K562 (cell line): Measurements from ENCODE around the gene NSMF. TPM values are rescaled to one million over a fixed set of nuclear protein-coding genes. Genes with fewer than 3 reads are reported as not detected.

Experiments used
- CREB1 ChIP-seq, 2 experiments: sonication (generic) in 1 of 2; formaldehyde crosslinking in 1 of 2; IDR thresholded peaks; 2 replicates each; pipeline versions ENCODE4 v1.6.1 to v1.8.0; 2012 to 2022; ENCODE audit warnings: inconsistent platforms in 1 of 2, mild to moderate bottlenecking in 1 of 2, missing genetic modification reagents in 1 of 2, moderate library complexity in 1 of 2
- CXXC5 ChIP-seq: fragments of 250-450 bp; sonication (Bioruptor Pico); IDR thresholded peaks from 2 replicates; pipeline ENCODE4 v1.8.0; 2022; ENCODE audit warnings: inconsistent platforms, mild to moderate bottlenecking, moderate library complexity
- GABPB2 ChIP-seq: fragments of 250-450 bp; sonication (Bioruptor Pico); conservative IDR thresholded peaks from 2 replicates; pipeline ENCODE4 v1.5.1; 2021; ENCODE audit warnings: mild to moderate bottlenecking
- MCM3 ChIP-seq: fragments of 450-650 bp; IDR thresholded peaks from 2 replicates; pipeline ENCODE4 v1.6.1; 2016
- RFX7 ChIP-seq: fragments of 250-450 bp; sonication (Bioruptor Pico); IDR thresholded peaks from 2 replicates; pipeline ENCODE4 v1.5.1; 2021; ENCODE audit warnings: mild to moderate bottlenecking
- SIN3A ChIP-seq, 2 experiments: fragments of 150-350 bp in 1 of 2; IDR thresholded peaks; 2 replicates each; pipeline ENCODE4 v1.6.1; 2011 to 2016; ENCODE audit warnings: borderline replicate concordance in 2 of 2, low read depth in 2 of 2, low read length in 2 of 2, mild to moderate bottlenecking in 2 of 2, moderate library complexity in 2 of 2; ENCODE audit not compliant: control insufficient read depth in 1 of 2
- ZBTB5 ChIP-seq: fragments of 450-650 bp; IDR thresholded peaks from 2 replicates; pipeline ENCODE4 v1.6.1; 2017; ENCODE audit warnings: antibody characterized with exemption
- ZHX1 ChIP-seq: fragments of 150-350 bp; conservative IDR thresholded peaks from 2 replicates; pipeline ENCODE4 v1.6.1; 2014; ENCODE audit warnings: low read length
- ZNF408 ChIP-seq: fragments of 250-450 bp; sonication (Bioruptor Pico); IDR thresholded peaks from 2 replicates; pipeline ENCODE4 v1.4.0; 2020; ENCODE audit warnings: low read depth, mild to moderate bottlenecking, moderate library complexity
- polyA plus RNA-seq, 8 experiments: library from polyadenylated mRNA; depleted of rRNA in 4 of 8; stranded (reverse) in 5 of 8; unstranded in 3 of 8; fragments of >200 nt; fragmentation: Nextera tagmentation in 2 of 8; fragmentation: Illumina TruSeq in 1 of 8; extraction: Ambion mirVana in 2 of 8; extraction: Trizol in 1 of 8; gene quantifications; 2 replicates each; pipeline versions ENCODE4 v1.2.1 to v1.2.3, GENCODE V29; 2011 to 2014; ENCODE audit warnings: inconsistent platforms in 1 of 8, missing spikeins in 1 of 8
- total RNA-seq, 7 experiments: library from RNA; depleted of rRNA in 6 of 7; stranded (reverse); fragments of >200 nt in 6 of 7; fragmentation: Illumina TruSeq in 2 of 7; extraction: Trizol in 2 of 7; gene quantifications; 2 replicates each; pipeline versions ENCODE4 v1.2.1 to v1.2.3, GENCODE V29; 2011 to 2021; ENCODE audit warnings: low replicate concordance in 1 of 7
- TF ChIP-seq, protein P1 (sequence below): fragments of 250-450 bp; sonication (Bioruptor Pico); IDR thresholded peaks from 2 replicates; pipeline ENCODE4 v1.5.0; 2020; ENCODE audit warnings: mild to moderate bottlenecking

NSMF gene
- total and polyA plus RNA-seq, 9 of the 15 experiments (the other 6 are each of a cell fraction or from before 2014, with no cell fraction given) = 0.20 to 82.7 (median 29.3) TPM

GRCh38 chr9:137494104-137494544, 35.0 kb upstream of the NSMF start (continued):
- TF ChIP-seq CREB1 (IDR thresholded peaks at IDR 0.05) = no peak
- no peak for TF ChIP-seq CREB1 (CRISPR knock-in tag; IDR thresholded peaks at IDR 0.05)
- no peak for TF ChIP-seq SIN3A (IDR thresholded peaks at IDR 0.05; ENCODE audit: borderline replicate concordance in 2 of 2, control insufficient read depth in 1 of 2, low read depth in 2 of 2, low read length in 2 of 2)
- TF ChIP-seq MCM3 = no peak
- TF ChIP-seq ZHX1 = no peak
- TF ChIP-seq ZNF408 (CRISPR knock-in tag) = no peak
- TF ChIP-seq ZBTB5 = no peak
- TF ChIP-seq, protein P1, sequence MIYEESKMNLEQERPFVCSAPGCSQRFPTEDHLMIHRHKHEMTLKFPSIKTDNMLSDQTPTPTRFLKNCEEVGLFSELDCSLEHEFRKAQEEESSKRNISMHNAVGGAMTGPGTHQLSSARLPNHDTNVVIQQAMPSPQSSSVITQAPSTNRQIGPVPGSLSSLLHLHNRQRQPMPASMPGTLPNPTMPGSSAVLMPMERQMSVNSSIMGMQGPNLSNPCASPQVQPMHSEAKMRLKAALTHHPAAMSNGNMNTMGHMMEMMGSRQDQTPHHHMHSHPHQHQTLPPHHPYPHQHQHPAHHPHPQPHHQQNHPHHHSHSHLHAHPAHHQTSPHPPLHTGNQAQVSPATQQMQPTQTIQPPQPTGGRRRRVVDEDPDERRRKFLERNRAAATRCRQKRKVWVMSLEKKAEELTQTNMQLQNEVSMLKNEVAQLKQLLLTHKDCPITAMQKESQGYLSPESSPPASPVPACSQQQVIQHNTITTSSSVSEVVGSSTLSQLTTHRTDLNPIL (CRISPR knock-in tag) = no peak
- TF ChIP-seq GABPB2 (CRISPR knock-in tag) = no peak
- TF ChIP-seq RFX7 (CRISPR knock-in tag) = no peak
- no peak for TF ChIP-seq CXXC5 (CRISPR knock-in tag)
